Endodermal cell (in vitro differentiated cells): ENCODE results near the gene CCDC69. TPM values are rescaled to one million over a fixed set of nuclear protein-coding genes. Genes with fewer than 3 reads are reported as not detected.

Experiments
- DNase-seq: peaks from one replicate; pipeline ENCODE4 v3.0.0-alpha.2; 2017
- H3K27ac ChIP-seq: 2 replicates; pipeline ENCODE4 v1.5.1; 2013; ENCODE audit warnings: mild to moderate bottlenecking, low read depth, low read length, moderate library complexity
- H3K27me3 ChIP-seq: 2 replicates; pipeline ENCODE4 v1.6.1; 2013; ENCODE audit warnings: mild to moderate bottlenecking, low read length, moderate library complexity; ENCODE audit not compliant: insufficient read depth, control insufficient read depth, poor library complexity, severe bottlenecking
- H3K36me3 ChIP-seq: 2 replicates; pipeline ENCODE4 v1.7.0; 2013; ENCODE audit warnings: mild to moderate bottlenecking, low read length, moderate library complexity; ENCODE audit not compliant: control insufficient read depth, insufficient read depth
- H3K4me1 ChIP-seq: one replicate; pipeline ENCODE4 v1.7.0; 2013; ENCODE audit warnings: low read length; ENCODE audit not compliant: control insufficient read depth, insufficient read depth
- H3K4me3 ChIP-seq: 2 replicates; pipeline ENCODE4 v1.5.1; 2013; ENCODE audit warnings: mild to moderate bottlenecking, low read length, moderate library complexity
- H3K9ac ChIP-seq: 2 replicates; pipeline ENCODE4 v1.6.1; 2013; ENCODE audit warnings: mild to moderate bottlenecking, low read length, moderate library complexity; ENCODE audit not compliant: poor library complexity, severe bottlenecking; ENCODE audit errors: extremely low read depth
- H3K9me3 ChIP-seq: 2 replicates; pipeline ENCODE4 v1.6.1; 2013; ENCODE audit warnings: mild to moderate bottlenecking, low read length, moderate library complexity; ENCODE audit not compliant: control insufficient read depth
- H3K27ac Mint-ChIP-seq: 2 replicates; pipeline ENCODE4 v1.8.0; 2020; ENCODE audit warnings: mixed read lengths
- H3K27me3 Mint-ChIP-seq: 2 replicates; pipeline ENCODE4 v1.8.0; 2021; ENCODE audit warnings: mild to moderate bottlenecking, mixed read lengths; ENCODE audit not compliant: insufficient read depth
- H3K36me3 Mint-ChIP-seq: 2 replicates; pipeline ENCODE4 v1.8.0; 2020; ENCODE audit warnings: low read depth, mixed read lengths
- H3K4me1 Mint-ChIP-seq: 2 replicates; pipeline ENCODE4 v1.8.0; 2020; ENCODE audit warnings: mixed read lengths
- H3K4me3 Mint-ChIP-seq: 2 replicates; pipeline ENCODE4 v1.8.0; 2020; ENCODE audit warnings: mild to moderate bottlenecking, moderate library complexity, mixed read lengths
- H3K9me3 Mint-ChIP-seq: 2 replicates; pipeline ENCODE4 v1.8.0; 2020; ENCODE audit warnings: mild to moderate bottlenecking, mixed read lengths
- CTCF ChIP-seq: fragments of 200-600 bp; sonication (generic); conservative IDR thresholded peaks from 2 replicates; pipeline ENCODE4 v1.5.0; 2021; ENCODE audit warnings: antibody characterized with exemption, mild to moderate bottlenecking
- WGBS, 2 experiments: methylation state at CpG; one replicate each; pipeline versions ENCODE4 v1.1.5 to v1.1.7; 2013; ENCODE audit warnings: missing lambda C conversion rate in 2 of 2, mixed read lengths in 1 of 2; ENCODE audit not compliant: insufficient coverage in 1 of 2, insufficient read length in 1 of 2; 5-methylcytosine and 5-hydroxymethylcytosine counted together
- total RNA-seq, 2 donors: library from RNA; stranded (reverse); fragmentation: NEBNext Ultra II Directional in 1 of 2; extraction: Animal tissue kit (Norgen Biotek cat#: 25700) in 1 of 2; gene quantifications; 2 replicates in 1 of 2; 3 replicates in 1 of 2; pipeline ENCODE4 v1.2.1, GENCODE V29; 2021

CCDC69 gene
- total RNA-seq, 2 donors from 2014 or later: 4.4 to 6.4 TPM

GRCh38 chr5:151182976-151183375 is 40.9 kb downstream of the CCDC69 start:
- Mint-ChIP-seq H3K27ac (no peak overlapping the region), H3K9me3 (no peaks in the 10 kb centered on the region), H3K27me3 (peaks cover 6% of the 10 kb centered on the region), H3K4me1 (no peaks in the 10 kb centered on the region), H3K36me3 (no peaks in the 10 kb centered on the region), H3K4me3 (no peak overlapping the region)
- Histone ChIP-seq H3K9me3 (no peaks in the 10 kb centered on the region), H3K4me1 (no peaks in the 10 kb centered on the region), H3K27me3 (no peaks in the 10 kb centered on the region), H3K9ac (no peak overlapping the region), H3K27ac (no peak overlapping the region), H3K36me3 (no peaks in the 10 kb centered on the region), H3K4me3 (no peak overlapping the region)
- no peak for DNase-seq
- no peak for TF ChIP-seq CTCF
- WGBS, 2 experiments: 94 to 100% methylated on average over 4 to 8 of the region's 8 CpGs

- peaks cover 6% of the 10 kb centered on the region for H3K27me3 Mint-ChIP-seq
- no peaks in the 10 kb centered on the region for H3K4me1 Mint-ChIP-seq
- TF ChIP-seq CTCF: no peak
- H3K4me3 Mint-ChIP-seq: no peak overlapping the region
- H3K9me3 Mint-ChIP-seq: no peaks in the 10 kb centered on the region
- 91 to 97% methylated on average over 3 to 4 of the region's 4 CpGs for WGBS, 2 experiments
- Histone ChIP-seq H3K9me3 (no peaks in the 10 kb centered on the region), H3K9ac (no peak overlapping the region), H3K4me1 (no peaks in the 10 kb centered on the region), H3K27ac (no peak overlapping the region), H3K36me3 (no peaks in the 10 kb centered on the region), H3K27me3 (no peaks in the 10 kb centered on the region), H3K4me3 (no peak overlapping the region)
- H3K27ac Mint-ChIP-seq: no peak overlapping the region
- DNase-seq: no peak
- no peaks in the 10 kb centered on the region for H3K36me3 Mint-ChIP-seq
These were observed 41.4 kb downstream of the CCDC69 start for GRCh38 chr5:151182524-151182900.

GRCh38 chr5:151181818-151182523 is 41.9 kb downstream of the CCDC69 start:
- H3K27ac Mint-ChIP-seq: no peak overlapping the region
- H3K9me3 Mint-ChIP-seq: no peaks in the 10 kb centered on the region
- no peaks in the 10 kb centered on the region for H3K27me3 ChIP-seq

More at GRCh38 chr5:151181818-151182523, 41.9 kb downstream of the CCDC69 start:
- 84 to 90% methylated on average over 3 to 4 of the region's 4 CpGs for WGBS, 2 experiments
- H3K9ac ChIP-seq: no peak overlapping the region
- DNase-seq: no peak
- no peak overlapping the region for H3K27ac ChIP-seq
- Mint-ChIP-seq H3K4me1 (no peaks in the 10 kb centered on the region), H3K36me3 (no peaks in the 10 kb centered on the region), H3K27me3 (peaks cover 8% of the 10 kb centered on the region), H3K4me3 (no peak overlapping the region)
- no peak overlapping the region for H3K4me3 ChIP-seq
- H3K36me3 ChIP-seq: no peaks in the 10 kb centered on the region
- TF ChIP-seq CTCF: no peak
- H3K9me3 ChIP-seq: no peaks in the 10 kb centered on the region
- no peaks in the 10 kb centered on the region for H3K4me1 ChIP-seq
